Neural crest cell (in vitro differentiated cells): Measurements from ENCODE around the gene ERH. TPM values are rescaled to one million over a fixed set of nuclear protein-coding genes. Genes with fewer than 3 reads are reported as not detected.

Experiments
- DNase-seq: peaks from one replicate; pipeline ENCODE4 v3.0.0; 2021; ENCODE audit warnings: low read depth, mixed read lengths, low spot score
- H3K27ac Mint-ChIP-seq: one replicate; pipeline ENCODE4 v1.8.0; 2021; ENCODE audit warnings: mild to moderate bottlenecking, mixed read lengths; ENCODE audit not compliant: unreplicated experiment
- H3K27me3 Mint-ChIP-seq: 2 replicates; pipeline ENCODE4 v1.8.0; 2021; ENCODE audit warnings: low read depth, mild to moderate bottlenecking, mixed read lengths
- H3K36me3 Mint-ChIP-seq: 2 replicates; pipeline ENCODE4 v1.8.0; 2021; ENCODE audit warnings: low read depth, mild to moderate bottlenecking, mixed read lengths
- H3K4me1 Mint-ChIP-seq: 2 replicates; pipeline ENCODE4 v1.8.0; 2021; ENCODE audit warnings: mixed read lengths
- H3K4me3 Mint-ChIP-seq: one replicate; pipeline ENCODE4 v1.8.0; 2021; ENCODE audit warnings: mild to moderate bottlenecking, mixed read lengths
- H3K9me3 Mint-ChIP-seq: 2 replicates; pipeline ENCODE4 v1.8.0; 2021; ENCODE audit warnings: mixed read lengths
- CTCF ChIP-seq: fragments of 200-600 bp; sonication (generic); conservative IDR thresholded peaks from 2 replicates; pipeline ENCODE4 v1.5.0; 2021; ENCODE audit warnings: antibody characterized with exemption, mild to moderate bottlenecking
- total RNA-seq: library from RNA; stranded (reverse); gene quantifications from 2 replicates; pipeline ENCODE4 v1.2.1, GENCODE V29; 2021

ERH gene
- total RNA-seq, 1 donor from 2014 or later, result 456 TPM

- DNase-seq, result no peak
- Mint-ChIP-seq H3K36me3 (no peaks in the 10 kb centered on the region), H3K9me3 (no peaks in the 10 kb centered on the region), H3K4me3 (no peak overlapping the region), H3K27me3 (no peaks in the 10 kb centered on the region), H3K4me1 (peaks cover 14% of the 10 kb centered on the region), H3K27ac (peak overlapping the region; percentile 57)
- TF ChIP-seq CTCF, result no peak
Observed at GRCh38 chr14:69351385-69351784, 46.7 kb downstream of the ERH start.

- Mint-ChIP-seq H3K27me3 (no peaks in the 10 kb centered on the region), H3K4me3 (no peak overlapping the region), H3K36me3 (no peaks in the 10 kb centered on the region), H3K9me3 (no peaks in the 10 kb centered on the region), H3K27ac (no peak overlapping the region), H3K4me1 (peaks cover 14% of the 10 kb centered on the region)
- TF ChIP-seq CTCF, result no peak
- no peak for DNase-seq
Observed at GRCh38 chr14:69350892-69351291, 47.2 kb downstream of the ERH start.

- no peak for DNase-seq
- H3K4me3 Mint-ChIP-seq, result no peak overlapping the region
- no peak for TF ChIP-seq CTCF
- no peaks in the 10 kb centered on the region for H3K27me3 Mint-ChIP-seq
- H3K36me3 Mint-ChIP-seq, result no peaks in the 10 kb centered on the region
- no peak overlapping the region for H3K27ac Mint-ChIP-seq
- H3K4me1 Mint-ChIP-seq, result peaks cover 14% of the 10 kb centered on the region
- H3K9me3 Mint-ChIP-seq, result no peaks in the 10 kb centered on the region
Observed at GRCh38 chr14:69349091-69349777, 48.9 kb downstream of the ERH start.

- TF ChIP-seq CTCF, result peak; percentile 66
- Mint-ChIP-seq H3K9me3 (no peaks in the 10 kb centered on the region), H3K4me3 (no peak overlapping the region), H3K27me3 (no peaks in the 10 kb centered on the region), H3K27ac (no peak overlapping the region), H3K4me1 (peaks cover 5% of the 10 kb centered on the region), H3K36me3 (no peaks in the 10 kb centered on the region)
- DNase-seq, result peak; percentile 57
Observed at GRCh38 chr14:69346710-69347109, 51.4 kb downstream of the ERH start.

GRCh38 chr14:69345402-69345801, 52.7 kb downstream of the ERH start:
- H3K4me3 Mint-ChIP-seq, result no peak overlapping the region
- H3K4me1 Mint-ChIP-seq, result no peaks in the 10 kb centered on the region
- H3K27me3 Mint-ChIP-seq, result no peaks in the 10 kb centered on the region
- H3K27ac Mint-ChIP-seq, result peak overlapping the region; percentile 19
- H3K36me3 Mint-ChIP-seq, result no peaks in the 10 kb centered on the region
- no peak for DNase-seq
- H3K9me3 Mint-ChIP-seq, result no peaks in the 10 kb centered on the region
- TF ChIP-seq CTCF, result no peak
